GM19238 (cell line): ENCODE measurements around the gene EZH1.
"Not testable (repeated sequence)": the region's sequence is repeated elsewhere in the genome, so short reads cannot be mapped to it uniquely, and the experiment has no call there.

Source experiments
- DNase-seq: peaks from one replicate; pipeline ENCODE4 v3.0.0; 2011; ENCODE audit warnings: low spot score; ENCODE audit not compliant: insufficient read length

EZH1 gene

DNA sequence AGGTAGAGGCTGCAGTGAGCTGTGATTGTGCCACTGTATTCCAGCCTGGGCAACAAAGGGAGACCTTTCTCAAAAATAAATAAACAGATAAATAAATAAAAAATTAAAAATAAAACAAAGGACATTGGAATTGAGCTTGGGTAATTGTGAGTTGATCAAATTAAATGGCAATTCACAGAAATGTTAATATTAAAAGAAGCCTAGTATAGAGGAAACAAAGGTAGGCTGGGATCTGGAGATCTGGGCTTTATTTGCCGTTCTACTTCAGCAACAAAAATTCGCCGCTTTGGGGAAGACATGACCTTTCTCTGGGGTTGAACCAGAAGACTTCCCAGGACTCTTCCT, 28.1 kb upstream of the EZH1 start:
- DNase-seq = no peak

GRCh38 chr17:42769964-42770363, 25.1 kb upstream of the EZH1 start:
- not testable (repeated sequence) for DNase-seq

- DNase-seq = not testable (repeated sequence)
These were observed 23.2 kb upstream of the EZH1 start for GRCh38 chr17:42768006-42768405.

DNA sequence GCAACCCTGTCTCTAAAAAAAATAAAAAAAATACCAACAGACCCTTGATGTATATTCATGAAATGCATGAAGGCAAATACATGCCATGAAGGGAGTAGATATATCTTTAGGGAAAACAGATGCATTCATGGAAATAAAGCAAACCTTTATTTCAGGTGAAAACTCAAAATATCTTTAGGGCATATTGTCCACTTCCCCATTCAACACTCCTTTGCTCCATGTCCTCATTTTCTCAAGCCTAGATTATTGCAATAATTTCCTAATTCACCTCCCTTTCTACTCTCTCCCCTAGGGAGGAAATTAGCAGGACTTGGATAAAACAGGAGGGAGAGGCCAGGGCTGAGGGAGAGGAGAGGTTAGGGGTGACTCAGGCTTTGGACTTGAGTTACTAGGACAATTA, 22.7 kb upstream of the EZH1 start:
- DNase-seq = no peak

DNA sequence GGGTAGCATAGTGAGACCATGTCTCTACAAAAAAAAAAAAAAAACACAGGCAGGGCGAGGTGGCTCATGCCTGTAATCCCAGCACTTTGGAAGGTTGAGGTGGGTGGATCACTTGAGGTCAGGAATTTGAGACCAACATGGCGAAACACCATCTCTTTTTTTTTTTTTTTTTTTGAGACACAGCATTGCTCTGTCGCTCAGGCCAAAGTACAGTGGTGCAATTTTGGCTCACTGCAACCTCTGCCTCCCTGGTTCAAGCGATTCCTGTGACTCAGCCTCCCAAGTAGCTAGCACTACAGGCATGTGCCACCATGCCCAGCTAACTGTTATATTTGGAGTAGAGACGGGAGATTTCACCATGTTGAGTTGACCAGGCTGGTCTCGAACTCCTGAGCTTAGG, 21.3 kb upstream of the EZH1 start:
- DNase-seq = no peak

DNA sequence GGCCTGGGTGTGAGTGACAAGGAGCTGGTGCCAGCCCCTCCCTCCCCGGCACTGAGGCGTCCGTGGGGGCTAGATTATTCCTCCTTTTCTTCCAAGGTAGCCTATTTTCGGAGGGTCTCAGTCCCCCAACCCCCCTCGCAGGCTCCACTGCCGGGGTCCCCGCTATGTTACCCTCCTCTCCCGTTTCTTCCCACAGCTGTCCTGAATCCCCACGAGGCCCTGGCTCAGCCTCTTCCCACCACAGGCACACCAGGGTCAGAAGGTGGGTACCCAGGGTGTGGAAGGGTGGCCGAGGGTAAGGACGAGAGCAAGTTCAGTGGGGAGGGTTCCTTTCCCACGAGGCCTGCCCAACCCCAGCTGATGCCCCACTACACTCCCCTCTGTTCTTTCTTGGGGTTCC, 16.8 kb upstream of the EZH1 start:
- no peak for DNase-seq

GRCh38 chr17:42760652-42761581, 16.1 kb upstream of the EZH1 start, which contains the start of gene RAMP2:
Gene RAMP2, plus strand, starts transcription at chr17:42761227. Its CDS starts 35 bp downstream, at chr17:42761262.
- no peak for DNase-seq

- DNase-seq = no peak
These were observed 15.3 kb upstream of the EZH1 start for GRCh38 chr17:42759982-42760651.

DNA sequence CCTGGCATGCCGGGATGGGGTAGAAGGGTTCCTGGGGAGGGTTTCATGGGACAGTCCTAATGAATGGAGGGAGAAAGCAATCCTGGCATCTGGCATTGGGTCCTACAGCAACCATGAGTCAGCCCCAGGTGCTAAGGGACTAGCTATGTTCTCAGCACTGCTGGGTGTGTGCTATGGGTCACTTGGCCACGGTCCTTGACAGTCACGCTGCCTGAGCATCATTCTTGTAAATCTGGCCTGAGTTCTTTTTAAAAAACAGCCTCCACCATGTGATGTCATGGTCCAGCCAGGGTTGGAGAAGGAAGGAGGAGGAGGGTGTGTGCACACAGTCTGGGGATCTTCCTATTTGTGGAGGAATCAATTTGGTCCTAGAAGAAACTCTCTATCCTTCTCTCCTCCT, 9.9 kb upstream of the EZH1 start:
- DNase-seq = no peak

GRCh38 chr17:42751628-42752027, 6.8 kb upstream of the EZH1 start:
- no peak for DNase-seq

GRCh38 chr17:42750739-42751344, 6.0 kb upstream of the EZH1 start:
- DNase-seq = no peak

GRCh38 chr17:42748908-42749798, 4.3 kb upstream of the EZH1 start:
- no peak for DNase-seq

GRCh38 chr17:42748202-42748907, 3.5 kb upstream of the EZH1 start:
- DNase-seq = no peak

- peak; percentile 45 for DNase-seq
These were observed 496 bp downstream of the EZH1 start for GRCh38 chr17:42744283-42744805.

- DNase-seq = no peak
These were observed 1.1 kb downstream of the EZH1 start for GRCh38 chr17:42743595-42744282.

GRCh38 chr17:42742916-42743315, 1.9 kb downstream of the EZH1 start:
- not testable (repeated sequence) for DNase-seq

DNA sequence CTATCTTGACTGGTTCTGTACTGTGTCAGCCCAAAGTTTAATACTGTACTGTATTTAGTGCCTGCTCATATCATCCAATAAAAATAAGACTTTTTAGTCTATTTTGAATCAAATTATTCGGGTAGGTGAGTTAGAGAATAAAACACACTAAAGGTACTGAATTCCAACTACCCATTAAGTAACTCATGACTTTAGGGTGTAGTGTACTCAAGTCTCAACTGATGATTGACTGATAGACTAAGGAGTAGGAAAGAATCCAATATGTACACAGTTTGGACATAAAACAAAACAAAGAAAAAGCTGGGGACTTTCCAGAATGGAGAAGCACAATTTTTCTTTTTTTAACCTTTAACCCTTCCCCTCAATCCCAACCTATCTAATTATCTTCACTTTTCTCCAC, 4.1 kb downstream of the EZH1 start:
- no peak for DNase-seq

- no peak for DNase-seq
These were observed 19.7 kb downstream of the EZH1 start for GRCh38 chr17:42725143-42725542.

- no peak for DNase-seq
These were observed 21.2 kb downstream of the EZH1 start for GRCh38 chr17:42723636-42724035.
